ENCODE data around the gene DENND4B.

The DENND4B gene

DNA sequence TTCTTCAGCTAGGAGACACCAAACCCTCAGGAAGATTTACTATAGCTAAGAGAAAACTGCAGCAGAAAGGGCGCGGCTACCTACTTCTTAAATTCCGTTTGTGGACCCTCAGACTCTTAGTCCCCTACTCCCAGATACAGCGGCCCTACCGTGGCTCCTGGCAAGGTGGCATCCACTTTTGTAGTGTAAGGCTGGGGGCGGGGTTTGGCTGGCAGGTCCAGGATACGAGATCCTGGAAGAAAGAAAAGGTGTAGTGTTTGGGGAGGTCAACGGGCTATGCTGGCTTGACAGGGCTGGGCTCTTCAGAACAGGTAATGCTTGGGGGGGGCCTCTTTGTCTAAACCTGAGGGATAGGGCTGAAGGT lies 21.5 kb upstream of the DENND4B start:
- no peak for DNase-seq

DNA sequence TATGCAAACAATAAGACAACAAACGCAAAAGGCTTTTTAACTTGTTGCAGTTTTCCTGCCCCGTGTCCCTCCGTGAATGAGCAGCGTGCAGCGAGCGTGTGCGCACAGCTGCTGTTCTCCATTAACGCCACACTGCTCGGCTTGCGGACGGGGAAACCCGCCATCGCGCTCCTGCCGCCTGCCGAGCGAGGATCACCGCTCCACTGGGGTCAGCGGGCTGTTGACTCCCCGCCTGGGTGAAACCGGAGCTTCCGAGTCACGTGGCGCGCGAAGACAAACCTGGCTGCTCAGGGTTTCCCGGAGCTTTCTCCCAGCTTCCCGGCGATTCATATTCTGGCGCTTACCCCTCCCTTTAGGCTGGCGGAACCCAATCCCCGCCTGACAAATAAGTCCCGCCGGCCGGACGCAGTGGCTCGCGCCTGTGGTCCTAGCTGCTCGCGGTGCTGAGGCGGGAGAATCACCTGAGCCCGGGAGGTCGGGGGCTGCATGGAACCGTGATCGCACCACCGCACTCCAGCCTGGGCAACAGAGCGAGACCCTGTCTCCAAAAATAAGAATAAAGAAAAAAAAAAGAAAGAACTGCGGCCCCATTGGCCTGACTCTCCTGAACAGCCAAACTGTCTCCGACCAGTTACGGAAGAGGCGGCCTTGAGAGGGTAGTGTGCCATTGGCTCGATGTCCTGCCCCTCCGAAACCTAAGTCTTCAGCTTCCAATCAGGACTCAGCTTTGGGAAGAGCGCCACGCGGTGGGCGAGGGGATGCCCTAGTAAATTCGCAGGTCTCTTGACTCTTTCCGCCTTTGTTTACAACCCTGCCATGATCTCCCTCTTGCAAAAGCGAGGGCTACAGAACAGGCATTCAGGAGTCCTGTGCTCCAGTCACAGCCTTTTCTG lies 20.8 kb upstream of the DENND4B start, which contains the start of gene CREB3L4:
Gene CREB3L4, plus strand, starts transcription at position 796 of the 893 bp plus-strand sequence. CDS start 624 bp downstream, outside the sequence.
- peak; percentile 97 for DNase-seq

DNA sequence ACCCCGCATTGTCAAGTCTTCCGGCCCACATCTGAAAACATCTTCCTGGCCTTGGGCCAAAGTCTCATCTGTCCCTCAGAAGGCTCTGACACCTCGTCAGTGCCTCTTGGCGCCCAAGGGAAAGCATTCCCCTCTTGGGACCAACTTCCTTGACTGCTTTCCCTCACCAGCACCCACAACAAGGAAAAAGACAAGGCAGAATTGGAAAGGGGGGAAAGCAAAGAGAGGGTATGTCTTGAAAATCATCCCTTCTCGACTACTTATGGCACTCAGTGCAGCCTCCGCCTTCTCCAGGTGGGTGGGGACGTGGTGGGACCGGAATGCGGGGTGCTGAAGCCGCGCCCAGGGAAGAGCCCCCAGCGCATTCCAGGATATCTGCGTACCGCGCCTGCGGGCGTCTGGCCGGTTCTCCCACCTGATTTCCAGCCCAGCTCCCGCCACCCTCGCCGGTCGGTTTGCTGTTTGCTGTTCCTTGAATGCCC lies 17.4 kb upstream of the DENND4B start:
- DNase-seq = no peak

DNA sequence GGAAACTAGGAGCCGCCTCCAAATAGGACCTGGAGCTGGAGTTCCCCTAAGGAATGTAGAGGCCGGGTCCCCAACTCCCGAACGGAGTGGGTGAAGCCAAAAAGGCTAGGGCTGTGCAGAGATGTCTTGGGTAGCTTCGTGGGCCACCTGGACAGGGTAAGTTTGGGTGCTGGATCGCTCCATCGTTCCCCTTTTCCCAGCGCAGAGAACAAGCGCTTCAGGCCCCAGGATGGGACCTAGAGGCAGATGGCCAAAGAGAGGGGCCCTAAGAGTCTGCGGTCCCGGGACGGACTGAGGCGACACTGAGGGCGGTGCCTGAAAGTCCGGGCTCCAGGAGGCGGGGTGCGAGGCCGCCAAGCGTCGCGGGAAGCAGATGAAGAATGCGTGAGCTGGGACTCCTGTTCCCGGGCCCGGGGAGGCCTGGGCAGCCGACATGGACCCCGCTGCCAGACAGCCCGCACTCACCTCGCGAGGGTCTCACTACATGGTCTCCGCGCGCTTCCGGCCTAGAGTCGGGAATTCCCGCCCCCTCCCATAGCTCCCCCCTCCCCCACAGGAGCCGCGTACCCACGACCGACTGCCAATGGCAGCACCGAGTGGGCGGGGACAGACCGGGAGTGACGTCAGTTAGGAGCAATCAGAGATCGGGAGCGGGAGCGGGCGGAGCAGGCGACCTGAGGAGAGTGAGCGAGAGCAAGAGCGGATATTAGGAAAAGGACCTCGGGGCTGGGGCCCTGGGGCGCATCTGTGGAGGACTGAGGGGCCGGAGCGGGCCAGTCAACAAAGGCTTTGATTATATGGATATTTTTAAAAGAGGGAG lies 16.7 kb upstream of the DENND4B start, which contains the start of gene SLC39A1:
Gene SLC39A1, minus strand, starts transcription at position 508 of the 820 bp plus-strand sequence. CDS start 822 bp downstream, outside the sequence.
- peak; percentile 94 for DNase-seq

DNA sequence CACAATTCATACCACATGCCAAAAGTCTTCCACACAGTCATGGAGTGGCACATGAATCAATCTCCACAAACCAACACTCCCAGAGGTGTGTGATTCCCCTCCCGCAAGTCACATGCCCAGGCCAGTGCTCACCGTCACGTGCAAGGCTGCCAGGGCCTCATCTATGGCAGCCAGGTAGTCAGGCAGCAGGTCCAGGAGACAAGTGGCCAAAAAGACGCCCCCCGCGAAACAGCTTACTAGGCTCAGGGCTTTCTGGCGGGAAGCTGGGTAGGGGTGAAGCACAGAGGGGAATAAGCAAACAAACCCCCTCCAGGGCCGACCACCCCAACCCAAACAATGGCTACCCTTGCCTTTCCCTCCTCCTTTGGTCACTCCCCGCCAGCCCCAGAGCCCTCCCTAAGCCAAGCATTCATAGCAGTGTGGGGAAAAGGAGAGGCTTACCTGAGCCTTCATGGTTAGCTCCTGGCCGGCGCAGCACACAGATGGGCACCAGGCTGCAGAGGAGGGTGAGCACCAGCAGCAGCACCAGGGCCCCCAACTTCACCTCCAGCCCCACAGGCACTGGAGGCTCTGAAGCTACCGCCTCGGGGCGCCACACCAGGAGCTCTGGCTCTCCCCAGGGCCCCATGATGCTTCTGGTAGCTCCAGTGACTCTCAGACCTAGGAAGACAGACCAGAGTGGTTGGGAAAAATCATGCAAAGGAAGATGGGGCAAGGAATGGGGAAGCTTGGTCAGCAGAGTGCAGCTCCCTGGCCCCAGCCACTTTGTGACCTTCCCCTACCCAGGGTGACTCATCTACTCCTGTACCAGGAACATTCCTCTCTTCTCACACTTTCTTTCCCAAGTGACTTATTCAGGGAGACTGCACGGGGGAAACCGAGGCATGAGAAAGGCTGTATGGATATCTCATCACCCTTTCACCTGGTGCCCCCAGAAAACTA lies 15.8 kb upstream of the DENND4B start:
- no peak for DNase-seq

DNA sequence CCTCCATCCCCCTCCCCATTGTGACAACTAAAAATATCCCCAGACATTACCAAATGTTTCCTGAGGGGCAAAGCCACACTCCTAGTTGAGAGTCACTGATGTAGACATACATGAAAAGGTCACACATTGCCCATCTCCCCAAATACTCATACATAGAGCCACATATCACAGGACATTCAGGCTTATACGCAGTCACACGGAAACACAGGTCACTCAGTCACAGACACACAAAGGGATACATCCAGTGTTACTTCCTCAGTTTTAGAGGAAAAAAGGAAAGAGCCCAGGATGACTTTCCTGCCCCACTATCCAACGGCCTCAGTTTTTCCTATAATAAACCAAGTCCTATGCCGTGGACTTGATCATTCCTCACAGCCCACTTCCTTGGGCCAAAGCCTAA lies 14.9 kb upstream of the DENND4B start:
- no peak for DNase-seq

DNA sequence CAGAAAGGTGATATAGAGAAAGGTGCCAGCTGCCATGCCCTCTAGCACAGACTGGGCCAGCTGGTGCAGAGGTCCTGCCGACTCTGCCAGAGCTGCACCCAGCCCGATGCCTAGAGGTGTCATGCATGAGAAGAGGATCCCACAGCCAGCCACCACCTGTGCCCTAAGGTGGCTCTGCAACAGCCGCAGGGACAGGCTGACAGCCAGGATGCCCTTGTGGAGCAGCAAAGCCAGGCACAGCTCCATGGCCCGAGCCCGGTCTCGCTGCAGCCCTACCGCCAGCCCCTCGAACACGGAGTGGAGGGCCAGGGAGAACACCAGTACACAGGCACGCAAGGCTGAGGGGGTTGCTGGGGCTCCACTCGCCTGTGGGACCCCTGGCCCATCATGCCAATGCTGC lies 13.7 kb upstream of the DENND4B start:
- no peak for DNase-seq

DNA sequence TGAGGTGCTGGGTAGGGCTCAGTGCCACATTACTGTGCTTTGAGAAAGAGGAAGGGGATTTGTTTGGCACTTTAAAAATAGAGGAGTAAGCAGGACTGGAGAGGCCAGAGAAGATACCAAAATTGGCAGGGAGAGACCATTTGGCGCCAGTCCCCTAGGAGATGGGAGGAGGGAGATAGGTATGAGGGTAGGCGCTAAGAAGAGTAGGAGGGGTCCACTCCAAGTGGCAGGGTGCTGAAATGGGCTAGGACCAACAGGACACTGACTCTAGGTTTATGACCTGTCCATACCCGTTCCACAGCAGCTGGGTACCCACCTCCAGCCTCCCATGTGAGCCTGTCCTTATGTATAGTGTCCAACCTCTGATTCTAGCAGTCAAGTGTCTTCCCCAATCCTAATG lies 12.9 kb upstream of the DENND4B start:
- no peak for DNase-seq

DNA sequence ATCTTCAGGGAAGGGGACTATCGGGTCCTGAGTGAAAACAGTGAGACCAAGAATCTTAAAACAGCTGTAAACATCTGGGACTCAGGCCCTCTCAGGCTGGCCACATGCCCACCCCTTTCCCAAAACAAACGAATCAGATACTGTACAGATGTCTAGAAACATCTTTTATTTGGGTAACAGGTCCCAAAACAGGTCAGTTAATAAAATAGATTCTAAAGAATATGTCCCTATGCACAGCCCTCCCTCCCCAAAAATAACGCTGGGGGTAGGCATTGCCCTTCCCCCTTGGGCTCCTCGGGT lies 12.4 kb upstream of the DENND4B start:
- DNase-seq = no peak

DNA sequence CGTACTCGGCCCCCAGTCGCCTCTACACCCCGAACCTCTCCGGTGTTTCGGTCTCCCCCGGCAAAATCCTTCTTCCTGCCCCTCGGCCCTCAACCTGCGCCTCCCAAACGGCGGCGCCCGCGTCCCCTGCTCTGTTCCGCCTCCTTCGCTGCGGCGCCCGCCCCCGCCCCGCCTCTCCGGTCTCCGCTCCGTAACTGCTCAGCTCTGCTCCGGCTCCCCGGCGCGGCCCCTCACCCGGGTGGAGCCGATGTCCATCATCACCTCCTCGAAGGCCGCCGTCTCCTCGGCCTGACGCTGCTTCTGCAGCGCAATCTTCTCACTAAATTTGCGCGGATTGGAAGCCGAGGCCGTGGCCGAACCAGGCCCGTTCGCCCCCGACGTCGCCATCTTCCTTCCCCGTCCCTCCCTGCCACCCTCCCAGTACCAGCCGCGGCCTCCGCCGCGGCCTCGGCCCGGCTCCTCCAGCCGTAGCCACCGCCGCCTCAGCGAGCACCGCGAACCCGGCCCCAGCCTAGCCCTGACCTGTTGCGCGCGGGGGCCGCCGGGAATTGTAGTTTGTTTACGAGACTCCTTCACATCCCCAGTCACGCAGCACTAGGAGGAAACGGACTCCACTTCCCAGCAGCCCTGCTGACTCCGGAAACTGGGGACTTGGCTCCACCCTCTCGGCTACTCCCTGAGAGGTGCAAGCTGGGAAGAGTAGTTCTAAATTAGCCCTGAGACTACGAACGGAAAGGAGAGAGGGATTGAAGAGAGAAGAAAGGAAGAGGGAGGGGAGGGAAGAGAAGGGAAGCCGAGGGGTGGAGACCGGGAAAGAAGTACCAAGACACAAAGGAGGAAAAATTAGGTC lies 11.8 kb upstream of the DENND4B start, which contains the start of gene CRTC2:
Gene CRTC2, minus strand, starts transcription at position 502 of the 850 bp plus-strand sequence. Its CDS starts 115 bp downstream, at position 387.
- peak; percentile 97 for DNase-seq

DNA sequence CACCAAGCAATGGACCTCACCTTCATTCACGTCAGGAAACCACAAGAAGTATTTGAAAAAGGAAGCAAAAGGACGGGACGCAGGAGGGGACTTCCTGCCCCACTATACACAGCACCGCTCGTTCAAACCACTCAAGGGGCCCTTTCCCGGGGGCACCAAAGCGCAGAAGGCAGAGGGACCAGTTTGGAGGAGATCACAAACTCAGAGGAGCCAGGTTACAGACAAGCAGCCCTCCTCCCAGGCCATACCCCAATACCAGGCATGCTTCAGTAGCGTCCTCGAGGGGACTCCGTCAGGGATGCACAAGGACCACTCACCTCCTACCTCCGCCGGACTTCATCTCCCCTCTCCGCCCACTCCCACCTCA lies 11.2 kb upstream of the DENND4B start:
- no peak for DNase-seq

DNA sequence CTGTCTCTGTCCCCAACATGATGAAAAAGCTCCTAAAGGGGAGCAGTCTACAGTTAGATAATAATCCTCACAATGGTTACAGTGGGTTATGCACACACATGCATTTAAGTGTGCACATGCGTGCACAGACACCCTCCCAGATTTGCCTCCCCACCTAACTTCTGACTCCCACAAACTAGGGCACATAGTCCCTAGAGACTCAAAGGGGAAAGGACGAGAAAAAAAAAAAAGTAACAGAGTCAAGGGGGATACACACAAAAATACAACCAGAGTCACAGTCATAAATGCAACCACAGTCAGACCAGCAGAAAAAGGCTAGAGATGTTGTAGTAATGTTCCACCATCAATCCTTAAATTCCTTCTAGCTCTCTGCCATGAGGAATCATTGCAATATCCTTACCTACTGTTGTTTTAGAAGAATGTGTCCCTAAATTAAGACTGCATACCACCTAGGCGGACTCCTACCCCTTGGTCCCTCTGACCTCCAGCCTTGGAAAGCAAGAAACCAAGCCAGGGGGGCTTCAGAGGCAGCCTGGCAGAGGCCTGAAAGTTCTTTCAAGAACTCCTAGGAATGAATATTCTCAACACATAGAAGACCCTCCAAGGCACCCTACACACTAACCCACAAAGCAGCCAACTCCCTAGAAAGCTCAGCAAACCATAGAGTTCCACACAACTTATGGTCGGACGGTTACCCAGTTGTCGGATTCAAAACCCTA lies 10.6 kb upstream of the DENND4B start:
- DNase-seq = no peak

DNA sequence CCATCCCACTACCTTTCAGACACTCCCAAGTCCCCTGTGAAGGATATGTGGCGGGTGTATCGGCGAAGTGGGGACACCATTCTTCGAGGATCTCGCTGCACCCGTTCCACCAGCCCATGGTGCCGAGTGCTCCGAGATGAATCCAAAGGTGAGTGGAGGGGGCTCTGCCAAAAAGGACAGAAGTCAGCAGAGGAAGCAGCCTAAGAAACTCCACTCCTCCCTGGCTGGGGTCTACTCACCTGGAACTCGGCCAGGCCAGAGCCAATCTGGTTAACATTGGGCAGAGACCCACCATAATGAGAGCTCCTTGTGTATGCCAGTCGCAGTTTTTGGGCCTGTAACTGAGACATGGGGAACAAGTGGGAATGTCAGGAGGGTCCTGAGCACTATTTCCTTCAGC lies 8.3 kb upstream of the DENND4B start:
- DNase-seq = no peak

DNA sequence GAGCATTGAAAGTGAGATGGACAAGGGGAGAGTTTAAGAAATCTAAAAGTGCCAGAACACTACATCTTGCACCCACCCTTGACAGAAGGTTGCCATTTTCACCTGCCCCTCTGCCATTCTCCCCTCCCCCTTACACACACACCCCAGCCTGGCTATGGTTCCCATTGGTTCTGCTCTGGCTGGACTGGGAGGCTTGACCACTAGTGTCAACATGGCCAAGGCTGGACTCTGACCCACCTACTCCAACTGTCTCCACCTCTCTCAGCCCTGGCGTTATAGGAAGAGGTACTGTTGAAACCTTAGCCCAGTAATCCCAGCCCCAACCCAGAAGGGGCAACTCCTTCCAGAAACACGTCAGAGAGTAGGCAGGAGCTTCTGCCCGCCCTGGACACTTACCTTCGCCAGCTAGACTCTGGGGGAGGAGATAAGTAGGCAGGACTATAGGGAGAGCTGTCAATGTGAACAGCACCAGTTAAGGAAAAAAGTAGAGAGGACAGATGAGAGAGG lies 7.4 kb upstream of the DENND4B start:
- no peak for DNase-seq

DNA sequence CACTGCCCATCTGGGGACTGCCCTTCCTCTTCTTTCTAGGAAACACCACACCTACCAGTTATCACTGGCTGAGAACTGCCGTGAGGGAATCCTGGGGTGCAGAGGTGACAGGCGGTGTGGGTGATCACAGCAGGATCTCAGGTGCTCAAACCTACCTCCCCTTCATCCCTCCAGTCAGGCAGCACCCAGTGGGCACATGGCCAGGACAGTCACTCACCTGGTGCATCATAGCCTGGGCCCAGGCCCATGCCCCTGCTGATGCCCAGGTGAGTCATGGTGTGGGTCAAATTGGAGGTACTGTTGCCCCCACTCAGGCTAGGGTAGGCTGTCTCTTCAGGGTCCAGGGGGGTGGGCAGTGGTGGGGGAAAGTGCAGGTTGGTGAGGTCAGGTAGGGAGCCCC lies 5.3 kb upstream of the DENND4B start:
- DNase-seq = no peak

DNA sequence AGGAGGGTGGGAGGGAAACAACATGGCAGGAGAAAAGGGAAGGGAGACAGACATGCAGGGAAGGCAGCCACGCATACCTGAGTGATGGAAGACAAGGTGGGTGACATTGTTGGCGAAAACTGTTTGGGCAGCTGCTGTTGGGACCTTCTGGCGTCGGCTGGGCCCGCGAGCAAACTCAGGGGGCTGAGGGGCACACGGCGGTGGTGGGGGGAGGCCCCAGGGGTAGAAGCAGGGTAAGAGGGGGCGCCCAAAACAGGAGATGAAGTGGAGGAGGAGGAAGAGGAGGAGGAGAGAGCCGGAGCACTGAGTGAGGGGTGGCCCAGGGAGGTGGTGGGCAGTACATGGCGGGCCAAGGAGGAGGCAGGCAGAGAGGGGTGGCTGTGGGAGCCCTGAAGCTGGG lies 4.7 kb upstream of the DENND4B start:
- no peak for DNase-seq

DNA sequence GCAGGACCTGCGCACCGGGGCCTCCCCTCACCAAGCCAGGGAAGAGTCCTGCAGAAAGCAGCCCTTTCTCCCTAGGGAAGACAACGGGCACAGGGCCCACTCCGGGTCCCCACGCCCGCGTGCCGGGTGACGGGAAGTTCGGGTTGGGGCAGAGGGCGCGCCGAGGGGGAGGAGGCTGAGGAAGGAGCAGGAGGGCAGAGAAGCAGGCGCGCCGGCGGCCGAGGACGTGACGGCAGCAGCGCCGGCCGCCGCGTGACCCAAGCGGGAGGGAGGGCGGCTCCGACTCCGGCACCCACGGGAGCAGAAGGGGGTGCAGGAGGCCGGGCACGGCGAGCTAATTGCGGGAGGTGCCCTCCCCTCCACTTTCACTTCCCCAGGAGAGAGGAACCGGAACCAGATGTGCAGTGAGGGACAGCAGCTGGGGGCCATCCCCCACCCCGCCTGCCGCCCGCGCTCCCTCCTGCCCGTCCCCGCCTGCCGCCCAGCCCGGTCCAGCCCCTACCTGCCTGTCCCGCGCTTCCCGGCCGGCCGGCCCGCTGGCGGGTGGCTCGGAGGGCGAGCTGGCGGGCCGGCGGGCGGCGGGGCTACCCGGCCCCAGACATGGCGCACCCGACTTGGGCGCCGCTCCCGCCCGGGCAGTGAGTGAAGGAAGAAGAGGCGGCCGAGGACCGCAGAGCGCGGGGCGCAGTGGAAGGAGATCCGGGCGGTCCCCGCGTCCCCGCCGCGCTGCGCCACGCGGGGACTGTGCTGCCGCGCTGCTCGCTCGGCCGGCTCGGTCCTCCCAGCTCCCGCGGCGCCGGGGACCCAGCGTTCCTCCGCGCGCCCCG lies 510 bp downstream of the DENND4B start:
- DNase-seq = peak; percentile 18

DNA sequence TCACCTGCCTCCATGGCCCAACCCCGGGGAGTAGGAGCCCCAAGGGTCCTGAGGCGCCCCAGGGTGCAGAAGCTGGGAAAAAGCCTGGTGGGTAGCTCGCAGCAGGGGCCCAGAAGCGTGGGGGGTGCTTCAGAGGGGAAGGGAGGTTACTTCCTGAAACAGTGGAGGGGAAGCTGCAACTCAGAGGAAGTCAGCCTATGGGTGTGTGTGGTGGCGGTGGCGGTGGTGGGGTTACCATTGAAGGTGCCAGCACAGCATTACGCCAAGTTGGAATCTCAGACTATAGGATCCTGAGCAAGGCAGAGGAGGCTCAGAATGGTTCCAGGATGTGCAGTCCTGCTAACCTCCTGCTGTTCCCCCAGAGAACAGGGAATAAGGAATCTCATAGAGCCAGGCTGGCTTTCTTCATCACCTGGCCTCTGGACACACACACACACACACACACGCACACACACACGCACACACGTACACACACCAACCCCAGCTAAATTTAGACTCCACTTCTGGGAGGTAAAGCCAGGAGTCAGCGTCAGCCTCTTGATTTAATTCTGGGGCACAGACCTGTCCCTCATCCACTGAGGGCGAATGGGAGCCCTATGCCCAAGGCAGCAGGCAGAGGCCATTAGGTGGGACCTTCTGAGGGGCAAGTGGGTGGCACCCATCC lies 1.3 kb downstream of the DENND4B start:
- DNase-seq = no peak

DNA sequence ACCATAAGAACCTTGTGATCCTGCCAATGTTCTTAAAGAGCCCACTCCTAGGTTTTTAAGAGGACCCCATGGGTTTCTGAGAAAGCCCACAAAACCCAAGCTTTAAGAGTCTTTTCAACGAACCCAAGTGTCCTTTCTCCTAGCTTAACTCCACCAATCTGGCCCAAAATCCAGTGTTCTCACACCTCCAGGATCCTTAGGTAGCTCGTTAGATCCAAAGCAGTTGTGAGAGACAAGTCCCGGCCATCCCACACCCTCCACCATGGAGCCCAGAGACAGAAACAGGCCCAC lies 1.7 kb downstream of the DENND4B start:
- DNase-seq = no peak
